Progenitor cell of endocrine pancreas (in vitro differentiated cells): Measurements from ENCODE around the gene ADAMTS2. TPM values are rescaled to one million over a fixed set of nuclear protein-coding genes. Genes with fewer than 3 reads are reported as not detected.

Experiments
- DNase-seq: peaks from one replicate; pipeline ENCODE4 v3.0.0; 2021; ENCODE audit warnings: low spot score; ENCODE audit not compliant: unreplicated experiment
- H3K27ac Mint-ChIP-seq: 2 replicates; pipeline ENCODE4 v1.8.0; 2021; ENCODE audit warnings: mild to moderate bottlenecking, moderate library complexity, mixed read lengths
- H3K27me3 Mint-ChIP-seq: 2 replicates; pipeline ENCODE4 v1.8.0; 2021; ENCODE audit warnings: mixed read lengths
- H3K36me3 Mint-ChIP-seq: 2 replicates; pipeline ENCODE4 v1.8.0; 2022; ENCODE audit warnings: mixed read lengths; ENCODE audit not compliant: insufficient read depth
- H3K4me1 Mint-ChIP-seq: 2 replicates; pipeline ENCODE4 v1.8.0; 2021; ENCODE audit warnings: low read depth, mixed read lengths
- H3K4me3 Mint-ChIP-seq: 2 replicates; pipeline ENCODE4 v1.8.0; 2021; ENCODE audit warnings: low read depth, mild to moderate bottlenecking, moderate library complexity, mixed read lengths
- H3K9me3 Mint-ChIP-seq: 2 replicates; pipeline ENCODE4 v1.8.0; 2021; ENCODE audit warnings: low read depth, mixed read lengths
- CTCF ChIP-seq: fragments of 200-600 bp; sonication (generic); IDR thresholded peaks from one replicate; pipeline ENCODE4 v1.5.0; 2021; ENCODE audit warnings: antibody characterized with exemption, mild to moderate bottlenecking; ENCODE audit not compliant: unreplicated experiment
- total RNA-seq: library from RNA; stranded (reverse); gene quantifications from 2 replicates; pipeline ENCODE4 v1.2.1, GENCODE V29; 2021

The ADAMTS2 gene
- total RNA-seq, 1 donor from 2014 or later, result 2.5 TPM

DNA sequence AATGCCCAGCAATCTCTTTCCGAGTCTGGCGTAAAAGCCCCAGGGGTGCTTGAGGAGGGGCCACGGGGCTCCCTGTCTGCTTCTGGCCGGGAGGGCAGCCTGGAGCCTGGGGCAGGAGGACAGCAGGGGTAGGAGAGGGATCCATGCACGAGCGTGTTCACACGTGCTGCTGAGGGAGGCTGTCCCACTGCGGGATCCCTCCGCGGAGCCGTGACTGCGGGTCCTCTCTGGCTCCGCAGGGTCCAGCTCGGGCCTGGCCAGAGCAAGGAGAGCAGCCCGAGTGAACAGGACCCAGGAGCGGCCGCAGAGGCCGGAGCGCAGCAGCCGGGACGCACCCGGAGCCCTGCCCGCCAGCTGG is 206.7 kb downstream of the ADAMTS2 start:
- Mint-ChIP-seq H3K27me3 (no peaks in the 10 kb centered on the region), H3K4me1 (peaks cover 7% of the 10 kb centered on the region), H3K27ac (no peak overlapping the region), H3K36me3 (no peaks in the 10 kb centered on the region), H3K9me3 (no peaks in the 10 kb centered on the region), H3K4me3 (no peak overlapping the region)
- TF ChIP-seq CTCF, result no peak
- no peak for DNase-seq

- Mint-ChIP-seq H3K4me3 (no peak overlapping the region), H3K4me1 (peaks cover 7% of the 10 kb centered on the region), H3K27ac (no peak overlapping the region), H3K27me3 (no peaks in the 10 kb centered on the region), H3K9me3 (no peaks in the 10 kb centered on the region), H3K36me3 (no peaks in the 10 kb centered on the region)
- no peak for TF ChIP-seq CTCF
- DNase-seq, result no peak
Observed at GRCh38 chr5:179137643-179138567, 207.4 kb downstream of the ADAMTS2 start.

DNA sequence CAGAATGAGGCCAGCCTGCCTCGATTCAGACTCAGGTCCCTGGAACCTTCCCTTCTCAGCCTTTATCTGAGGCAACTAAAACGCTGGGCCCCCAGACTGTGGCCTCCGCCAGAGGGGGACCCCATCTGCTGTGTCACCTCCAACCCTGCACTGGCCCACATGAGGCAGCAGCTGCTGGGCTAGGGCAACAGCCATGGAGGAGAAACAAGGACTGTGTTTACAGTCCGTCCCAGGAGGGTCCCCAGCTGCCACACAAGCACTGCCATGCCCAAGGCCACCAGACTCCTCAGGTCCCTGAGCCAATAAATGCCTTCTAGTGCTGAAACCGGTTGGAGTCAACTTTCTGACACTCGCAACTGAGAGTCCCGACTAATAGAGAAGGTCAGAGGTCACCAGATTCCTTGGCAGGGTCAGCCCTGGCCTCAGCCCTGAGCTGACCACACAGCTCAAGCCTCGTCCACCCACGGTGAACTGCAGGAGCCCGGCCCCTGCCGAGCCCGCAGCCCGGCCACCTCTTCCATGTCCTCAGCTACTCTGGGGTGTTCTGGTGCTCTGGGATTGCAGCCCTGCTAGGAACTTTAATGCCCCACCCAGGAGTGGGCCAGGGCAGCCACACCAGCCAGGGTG is 208.1 kb downstream of the ADAMTS2 start:
- Mint-ChIP-seq H3K36me3 (no peaks in the 10 kb centered on the region), H3K27ac (no peak overlapping the region), H3K4me3 (no peak overlapping the region), H3K9me3 (no peaks in the 10 kb centered on the region), H3K27me3 (no peaks in the 10 kb centered on the region), H3K4me1 (peaks cover 1% of the 10 kb centered on the region)
- TF ChIP-seq CTCF, result no peak
- no peak for DNase-seq

DNA sequence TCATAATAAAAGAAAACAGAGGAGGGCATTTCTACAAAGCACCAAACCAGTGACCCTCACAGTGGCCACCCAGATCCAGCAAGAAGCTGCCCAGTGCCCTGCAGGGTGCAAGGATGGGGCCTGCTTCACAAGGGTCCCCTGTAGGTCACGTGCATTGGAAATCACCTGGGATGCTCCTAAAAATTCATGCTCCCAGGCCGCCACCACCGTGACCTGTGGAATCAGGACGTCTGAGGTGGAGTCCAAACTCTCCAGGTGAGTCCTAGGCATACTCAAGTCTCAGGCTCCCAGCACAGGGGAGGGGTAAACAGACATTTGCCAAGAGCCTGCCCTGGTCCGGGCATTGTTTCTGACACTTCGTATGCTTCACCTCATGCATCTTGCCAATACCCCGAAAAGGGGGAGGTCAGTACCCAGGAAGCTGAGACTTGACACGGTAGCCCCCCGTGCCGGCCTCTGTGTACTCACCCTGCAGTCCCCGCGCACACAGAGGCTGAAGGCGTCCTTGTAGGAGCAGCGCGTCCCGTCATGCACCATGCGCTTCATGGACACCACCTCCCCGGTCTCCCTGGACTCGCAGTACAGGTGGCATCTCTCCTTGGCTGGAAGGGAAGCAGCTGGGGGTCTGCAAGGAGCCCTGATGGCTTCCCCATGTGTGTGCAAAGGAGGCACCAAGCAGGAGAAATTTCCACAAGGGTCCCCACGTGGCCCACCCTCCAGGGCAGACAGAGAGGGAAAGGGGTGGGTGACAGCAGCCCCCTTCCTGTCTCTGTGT is 209.6 kb downstream of the ADAMTS2 start:
- H3K36me3 Mint-ChIP-seq, result no peaks in the 10 kb centered on the region
- H3K27me3 Mint-ChIP-seq, result no peaks in the 10 kb centered on the region
- no peaks in the 10 kb centered on the region for H3K9me3 Mint-ChIP-seq
- no peaks in the 10 kb centered on the region for H3K4me1 Mint-ChIP-seq
- H3K4me3 Mint-ChIP-seq, result no peak overlapping the region
- no peak overlapping the region for H3K27ac Mint-ChIP-seq
- no peak for DNase-seq
- no peak for TF ChIP-seq CTCF

GRCh38 chr5:179135006-179135405 is 210.3 kb downstream of the ADAMTS2 start:
- TF ChIP-seq CTCF, result no peak
- Mint-ChIP-seq H3K27me3 (no peaks in the 10 kb centered on the region), H3K4me1 (no peaks in the 10 kb centered on the region), H3K27ac (no peak overlapping the region), H3K4me3 (no peak overlapping the region), H3K36me3 (no peaks in the 10 kb centered on the region), H3K9me3 (no peaks in the 10 kb centered on the region)
- no peak for DNase-seq
